GM19238 (cell line): ENCODE results near the gene FOXG1.

Experiments
- DNase-seq: peaks from one replicate; pipeline ENCODE4 v3.0.0; 2011; ENCODE audit warnings: low spot score; ENCODE audit not compliant: insufficient read length

Gene FOXG1

GRCh38 chr14:28774764-28775735 is 8.5 kb downstream of the FOXG1 start:
- no peak for DNase-seq

DNA sequence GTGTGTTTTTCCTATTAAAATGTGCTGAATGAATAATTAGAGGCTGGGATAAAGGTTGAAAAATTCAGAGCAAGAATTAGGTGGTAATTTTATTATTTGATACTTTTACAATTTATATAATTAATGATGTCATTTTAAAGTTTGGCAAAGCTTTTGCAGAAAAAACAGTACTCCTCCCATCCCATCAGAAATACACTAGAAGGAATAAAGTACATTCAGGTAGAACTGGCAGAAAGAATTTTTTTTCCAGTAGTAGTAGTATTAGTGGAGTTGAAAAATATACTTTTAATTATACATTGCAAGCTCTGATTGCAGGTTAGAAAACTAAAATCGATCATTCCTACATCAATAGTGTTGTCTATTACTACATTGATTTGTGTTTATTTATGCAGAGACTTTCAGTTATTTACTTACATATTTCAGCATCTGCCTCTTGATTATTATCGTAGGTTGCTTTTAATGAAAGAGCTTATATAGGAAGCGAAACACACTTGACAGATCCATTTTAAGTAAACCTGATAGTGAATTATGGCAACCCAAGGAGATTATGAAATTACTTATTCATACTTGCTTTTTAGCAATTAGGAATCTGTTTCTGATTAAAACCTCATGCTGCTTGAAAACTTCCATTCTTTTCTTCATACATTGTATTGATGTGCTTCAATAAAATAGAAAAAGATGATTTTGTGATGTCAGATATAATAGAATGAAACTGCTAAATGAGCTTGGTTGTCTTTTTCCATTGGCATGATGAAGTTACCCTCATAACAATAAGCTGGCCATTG is 10.1 kb downstream of the FOXG1 start:
- DNase-seq, result no peak

DNA sequence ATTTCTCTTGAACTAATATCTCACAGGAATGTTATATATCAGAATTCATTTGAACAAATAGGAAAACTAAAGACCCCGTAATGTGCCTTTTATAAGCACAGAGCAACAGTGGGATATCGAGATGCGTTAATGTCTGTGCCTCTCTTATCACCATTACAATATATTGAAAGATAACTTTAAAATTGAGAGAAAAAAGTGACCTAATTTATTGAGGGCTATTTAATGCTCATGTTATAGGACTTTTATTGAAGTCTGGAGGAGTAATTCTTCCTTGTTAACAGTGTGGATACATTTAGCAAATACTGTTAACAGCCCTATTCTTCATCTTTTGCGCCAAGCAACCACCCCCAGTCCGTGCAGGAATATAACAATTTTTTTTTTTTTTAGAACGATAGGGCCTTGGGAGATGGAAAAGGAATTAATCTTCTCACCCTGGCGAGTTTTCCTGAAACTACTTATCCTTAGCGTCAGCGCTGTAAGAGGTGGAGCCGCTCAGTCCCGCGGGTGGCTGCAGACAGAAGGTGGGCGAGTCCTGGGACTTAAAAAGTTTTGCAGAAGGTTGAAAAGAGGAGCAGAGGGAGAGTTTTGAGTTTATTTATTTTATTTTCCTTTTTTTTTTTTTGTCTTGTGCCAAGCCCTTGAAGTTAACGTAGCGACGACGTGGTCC is 11.0 kb downstream of the FOXG1 start:
- DNase-seq, result no peak

DNA sequence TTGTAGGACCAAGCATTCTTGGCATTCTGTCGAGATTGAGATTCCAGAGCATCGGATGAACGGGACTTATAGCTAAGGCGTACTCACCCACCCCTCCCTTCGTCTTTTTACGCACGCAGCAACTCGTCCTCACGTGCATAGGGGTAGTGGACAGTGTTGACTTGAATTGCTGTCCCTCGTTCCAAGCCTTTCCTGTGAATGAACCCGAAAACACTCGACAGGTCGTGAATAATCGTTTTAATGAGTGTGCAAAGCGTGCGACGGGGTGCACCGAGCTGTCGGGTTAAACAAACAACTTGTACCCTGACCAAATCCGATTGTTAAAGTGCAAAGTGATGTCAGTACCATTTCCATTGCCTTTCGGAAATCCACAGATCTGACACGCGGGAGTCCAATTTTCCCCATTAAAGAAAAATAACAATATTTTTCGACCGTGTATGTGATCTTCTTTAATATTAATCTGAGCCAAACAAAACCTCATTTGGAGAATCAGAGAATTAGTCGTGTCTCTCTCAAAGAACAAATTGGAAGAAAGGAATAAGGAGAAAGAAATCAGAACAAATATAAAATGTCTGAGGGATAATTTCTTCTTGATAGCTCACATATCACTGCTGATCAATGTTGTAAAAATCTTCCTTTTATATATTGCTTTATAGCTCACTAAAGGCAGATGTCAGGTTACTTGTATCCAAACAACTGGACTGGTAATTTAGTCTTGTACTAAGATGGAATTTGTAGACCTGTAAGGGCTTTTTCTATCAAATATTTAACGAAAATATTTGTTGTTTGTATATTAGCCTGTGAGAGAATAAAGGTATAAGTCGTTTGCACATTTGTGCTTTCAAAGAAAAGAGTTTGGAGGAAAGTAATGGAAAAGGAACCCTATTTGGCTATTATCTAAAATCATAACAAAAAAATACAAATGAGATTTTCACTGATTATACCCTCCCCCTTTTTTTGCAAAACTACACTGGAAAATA is 11.8 kb downstream of the FOXG1 start:
- no peak for DNase-seq

- DNase-seq, result no peak
These were observed 12.9 kb downstream of the FOXG1 start for GRCh38 chr14:28779456-28779855.

DNA sequence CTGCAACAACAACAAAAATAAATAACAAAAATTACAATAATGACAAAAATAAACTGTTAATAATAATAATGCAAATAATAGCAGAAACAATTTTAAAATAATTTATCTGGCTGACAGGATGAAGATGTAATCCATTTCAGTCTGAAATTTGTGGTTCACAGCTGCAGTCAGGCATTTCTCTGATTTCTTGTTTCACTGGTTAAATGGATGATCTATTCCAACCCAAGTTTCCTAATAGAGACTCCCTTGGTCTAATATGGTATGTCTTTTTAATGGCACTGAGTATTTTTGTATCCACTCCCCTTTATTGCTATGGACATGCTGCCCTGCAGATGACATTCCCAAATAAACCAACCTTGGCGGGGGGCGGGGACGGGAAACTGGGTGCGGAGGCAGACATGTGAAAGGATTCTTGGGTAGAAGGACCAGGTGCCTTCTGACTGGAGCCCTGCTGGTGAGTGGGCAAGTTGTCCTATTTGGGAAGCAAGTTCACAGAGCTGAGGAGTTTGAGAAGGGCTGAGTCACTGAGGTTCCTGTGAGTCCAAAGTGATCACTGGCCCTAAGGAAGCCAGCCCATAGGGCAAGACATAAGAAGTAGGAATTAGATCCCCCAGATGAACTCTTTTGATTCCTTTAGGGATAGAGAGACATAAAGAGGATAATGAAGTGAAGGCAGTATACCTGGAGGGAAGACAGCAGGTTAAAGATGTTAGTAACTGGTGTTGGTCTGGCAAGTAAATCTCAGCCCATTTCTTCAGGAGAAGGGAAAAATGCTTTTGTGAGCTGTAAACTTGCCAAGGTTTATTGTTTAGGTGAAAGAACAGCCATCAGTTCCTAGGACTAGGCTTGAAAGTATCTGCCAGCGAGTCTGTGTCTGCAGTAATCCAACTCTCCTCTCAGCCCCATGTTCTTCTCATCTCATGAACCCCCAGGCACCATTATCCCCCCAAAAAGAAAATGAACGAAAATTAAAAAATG is 14.5 kb downstream of the FOXG1 start:
- DNase-seq, result no peak

- no peak for DNase-seq
These were observed 15.7 kb downstream of the FOXG1 start for GRCh38 chr14:28782301-28782700.

DNA sequence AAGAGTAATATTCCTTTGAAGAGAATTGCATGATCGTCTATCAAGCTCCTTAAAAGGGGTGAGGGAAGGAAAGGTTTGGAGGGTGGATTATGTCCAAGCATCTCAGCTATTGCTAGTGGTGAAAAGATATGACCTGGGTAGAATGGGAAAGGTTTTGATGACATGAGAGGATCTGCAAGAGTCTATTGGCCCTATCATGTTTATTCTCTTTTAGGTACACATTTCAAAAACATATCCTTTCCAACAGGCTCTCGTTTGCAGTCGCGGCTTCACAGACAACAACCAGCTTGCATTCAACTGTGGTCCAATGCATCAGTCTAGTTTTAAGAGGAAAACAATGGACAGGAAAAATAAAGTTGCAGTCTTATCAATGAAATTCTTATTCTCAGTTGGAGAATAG is 17.1 kb downstream of the FOXG1 start:
- DNase-seq, result no peak

GRCh38 chr14:28784096-28785048 is 17.8 kb downstream of the FOXG1 start:
- no peak for DNase-seq

DNA sequence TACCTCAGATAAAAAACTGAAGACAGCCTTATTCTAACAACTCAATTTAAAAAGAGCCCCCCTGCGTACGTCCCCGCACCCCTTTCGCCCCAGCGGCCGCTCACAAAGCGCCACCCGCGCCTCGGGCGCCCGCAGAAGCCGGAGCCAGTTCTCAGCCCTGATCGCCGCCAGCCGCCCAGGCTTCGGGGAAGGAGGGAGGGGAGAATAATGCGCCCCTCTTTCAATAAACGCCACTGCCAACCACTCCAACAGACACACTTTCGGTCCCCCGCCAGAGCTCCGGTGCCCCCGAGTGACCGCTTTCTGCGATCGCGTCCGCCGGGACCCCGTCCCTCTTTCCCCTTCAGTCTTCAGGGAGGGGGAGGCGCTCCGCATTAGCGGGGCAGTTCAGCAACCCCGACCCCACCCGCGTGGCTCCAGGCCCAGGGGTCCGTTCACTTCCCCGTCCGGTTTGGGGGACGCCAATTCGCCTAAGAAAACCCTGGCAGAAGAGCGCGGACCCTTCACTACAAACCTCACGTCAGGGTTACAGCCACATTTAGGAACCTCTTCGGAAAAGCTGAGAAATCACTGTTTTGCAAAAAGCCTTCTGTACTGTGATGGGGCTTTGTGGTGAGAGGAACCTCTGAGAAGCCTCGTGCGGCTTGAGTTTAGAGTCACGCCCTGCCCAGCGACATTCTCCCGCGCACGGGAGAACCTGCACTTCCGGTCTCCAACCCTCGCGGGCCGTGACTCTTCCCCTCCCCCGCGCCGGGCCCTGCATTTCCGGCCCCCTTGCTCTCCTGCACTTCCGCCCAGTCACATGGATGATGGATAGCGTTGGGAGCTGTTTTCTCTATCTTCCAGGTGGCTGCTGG is 18.7 kb downstream of the FOXG1 start:
- no peak for DNase-seq

GRCh38 chr14:28807518-28807917 is 40.9 kb downstream of the FOXG1 start:
- no peak for DNase-seq

DNA sequence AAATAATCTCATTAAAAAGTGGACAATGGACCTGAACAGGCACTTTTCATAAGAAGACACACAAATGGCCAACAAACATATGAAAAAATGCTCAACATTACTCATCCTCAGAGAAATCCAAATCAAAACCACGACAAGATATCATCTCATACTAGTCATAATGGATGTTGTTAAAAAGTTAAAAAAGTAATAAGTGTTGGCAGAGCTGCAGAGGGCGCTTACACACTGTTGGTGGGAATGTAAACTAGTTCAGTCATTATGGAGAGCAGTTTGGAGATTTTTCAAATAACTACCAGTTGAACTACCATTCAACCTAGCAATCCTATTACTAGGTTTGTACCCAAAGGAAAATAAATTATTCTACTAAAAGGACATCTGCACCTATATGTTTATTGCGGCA is 47.2 kb downstream of the FOXG1 start:
- DNase-seq, result no peak
